Activated T-helper 1 cell treated with anti-CD3 and anti-CD28 coated beads, Interleukin-2, amount 50 U/mL, for 16 hours (primary cell): Measurements from ENCODE around the gene SUN2.
A peak's percentile ranks its signal among the peaks of the same experiment; 100 is the strongest.

Experiments used
- DNase-seq, 2 donors: peaks; one replicate each; pipeline ENCODE4 v3.0.0-alpha.2; 2020; ENCODE audit warnings: low read depth in 1 of 2, low spot score in 1 of 2

The SUN2 gene

DNA sequence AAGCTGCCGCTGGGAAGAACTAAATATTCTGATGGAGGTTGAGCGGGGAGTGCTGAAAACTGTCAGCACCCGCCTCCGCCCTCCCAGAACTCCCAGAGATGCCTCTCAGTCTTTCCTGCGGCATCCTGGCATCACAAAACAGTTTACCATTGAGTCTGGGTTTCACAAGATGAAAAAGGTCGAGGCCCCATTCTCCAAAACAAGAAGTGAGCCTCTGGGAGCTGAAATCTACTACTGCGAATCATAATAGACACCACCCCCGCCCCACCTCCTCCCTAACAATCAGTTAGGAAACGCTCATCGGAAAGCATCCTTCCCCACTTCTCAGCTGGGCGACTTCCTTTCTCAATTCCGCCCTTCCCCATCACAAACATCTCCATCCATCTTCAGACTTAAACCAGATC is 1.0 kb downstream of the SUN2 start:
- no peak for DNase-seq

GRCh38 chr22:38753948-38754750 is 1.6 kb downstream of the SUN2 start:
- DNase-seq = no peak

DNA sequence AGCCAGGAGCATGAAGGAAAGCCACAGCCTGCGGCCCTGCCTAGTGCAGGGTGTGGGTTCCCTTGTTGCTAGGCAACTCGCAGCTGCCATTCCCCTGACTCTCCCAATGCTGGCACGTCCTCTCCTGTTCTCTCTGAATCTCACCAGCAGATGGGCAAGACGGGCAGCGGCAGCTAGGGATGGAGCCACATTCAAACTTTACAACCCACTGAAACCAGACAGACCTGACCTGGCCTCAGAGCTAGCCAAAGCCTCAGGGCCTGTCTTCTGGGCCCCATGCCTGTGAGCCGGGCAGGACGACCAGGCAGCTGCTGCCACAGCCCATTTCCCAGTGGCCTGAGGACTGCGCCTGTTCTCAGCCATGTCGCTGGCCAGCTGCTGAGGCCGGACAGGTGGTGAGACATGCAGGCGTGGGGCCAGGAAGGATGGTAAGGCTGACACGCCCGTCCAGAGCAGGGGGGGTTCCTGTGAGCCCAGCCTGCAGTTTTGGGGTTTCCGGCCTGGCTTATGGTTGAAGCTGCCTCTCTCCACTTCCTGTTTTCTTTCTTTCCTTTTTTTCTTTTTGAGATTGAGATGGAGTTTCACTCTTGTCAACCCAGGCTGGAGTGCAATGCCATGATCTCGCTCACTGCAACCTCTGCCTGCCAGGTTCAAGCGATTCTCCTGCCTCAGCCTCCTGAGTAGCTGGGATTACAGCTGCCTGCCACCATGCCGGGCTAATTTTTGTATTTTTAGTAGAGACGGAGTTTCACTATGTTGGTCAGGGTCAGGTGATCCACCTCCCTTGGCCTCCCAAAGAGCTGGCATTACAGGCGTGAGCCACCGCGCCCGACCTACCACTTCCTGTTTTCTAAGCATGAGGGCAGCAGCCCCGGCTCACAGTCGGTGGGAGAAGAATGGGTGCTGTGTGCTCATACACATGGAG is 4.1 kb downstream of the SUN2 start:
- DNase-seq = peak; percentile 56 to 61

DNA sequence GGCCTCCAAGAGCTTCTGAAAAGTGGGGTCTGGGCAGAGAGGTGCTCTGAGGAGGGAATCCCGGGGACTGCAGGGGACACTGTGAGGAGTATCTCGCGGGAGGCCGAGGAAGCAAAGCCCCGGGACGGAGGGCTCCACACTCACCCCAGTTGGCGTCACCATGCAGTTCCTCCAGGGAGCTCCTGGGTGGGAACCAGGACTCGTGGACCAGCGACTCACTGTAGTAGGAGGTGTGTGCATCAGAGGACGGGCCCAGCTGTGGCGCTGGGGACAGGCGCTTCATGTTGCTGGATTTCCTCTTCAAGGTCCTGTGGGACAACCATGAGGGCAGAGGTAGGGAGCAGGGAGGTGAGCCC is 4.8 kb downstream of the SUN2 start:
- DNase-seq = no peak

GRCh38 chr22:38750638-38751037 is 5.2 kb downstream of the SUN2 start:
- DNase-seq = no peak

- no peak for DNase-seq
These were observed 5.7 kb downstream of the SUN2 start for GRCh38 chr22:38750104-38750503.

GRCh38 chr22:38748487-38749136 is 7.2 kb downstream of the SUN2 start:
- no peak for DNase-seq

DNA sequence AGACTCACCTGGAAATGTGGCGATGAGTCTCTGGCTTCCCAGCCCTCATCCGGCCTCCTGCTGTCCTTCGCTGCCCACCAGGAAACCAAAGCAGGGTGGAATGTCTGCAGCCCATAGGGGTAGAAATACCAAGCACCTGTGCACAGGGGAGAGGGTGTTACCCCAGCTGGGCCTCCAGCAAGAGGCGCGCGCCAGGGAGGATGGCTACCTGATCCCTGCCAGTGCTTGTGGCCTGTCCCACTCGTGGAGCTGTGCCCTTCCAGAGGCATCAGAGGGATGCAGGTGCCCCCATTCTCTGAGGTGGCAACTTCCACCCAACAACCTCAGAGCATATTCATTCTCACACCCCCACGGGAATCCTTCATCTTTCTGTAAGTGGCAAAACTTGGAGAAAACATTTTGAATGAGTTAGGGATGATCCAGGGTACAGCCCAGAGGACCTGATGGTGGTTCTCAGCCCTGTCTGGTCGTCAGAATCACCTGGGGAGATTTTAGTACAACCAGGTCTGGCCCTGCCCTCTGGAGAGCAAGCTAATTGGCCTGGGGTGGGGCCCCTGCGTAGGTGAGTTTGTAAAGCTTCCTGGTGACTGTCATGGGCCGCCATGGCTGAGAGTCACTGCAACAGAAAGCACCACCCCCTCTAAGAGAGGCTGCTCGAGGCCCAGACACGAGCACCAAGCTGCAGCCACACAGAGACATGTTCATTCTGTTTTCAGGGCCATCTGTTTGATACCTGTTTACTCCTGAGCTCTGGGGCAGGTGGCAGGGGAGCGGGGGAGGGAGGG is 9.9 kb downstream of the SUN2 start:
- no peak for DNase-seq

GRCh38 chr22:38744981-38745380 is 10.8 kb downstream of the SUN2 start:
- DNase-seq = no peak

DNA sequence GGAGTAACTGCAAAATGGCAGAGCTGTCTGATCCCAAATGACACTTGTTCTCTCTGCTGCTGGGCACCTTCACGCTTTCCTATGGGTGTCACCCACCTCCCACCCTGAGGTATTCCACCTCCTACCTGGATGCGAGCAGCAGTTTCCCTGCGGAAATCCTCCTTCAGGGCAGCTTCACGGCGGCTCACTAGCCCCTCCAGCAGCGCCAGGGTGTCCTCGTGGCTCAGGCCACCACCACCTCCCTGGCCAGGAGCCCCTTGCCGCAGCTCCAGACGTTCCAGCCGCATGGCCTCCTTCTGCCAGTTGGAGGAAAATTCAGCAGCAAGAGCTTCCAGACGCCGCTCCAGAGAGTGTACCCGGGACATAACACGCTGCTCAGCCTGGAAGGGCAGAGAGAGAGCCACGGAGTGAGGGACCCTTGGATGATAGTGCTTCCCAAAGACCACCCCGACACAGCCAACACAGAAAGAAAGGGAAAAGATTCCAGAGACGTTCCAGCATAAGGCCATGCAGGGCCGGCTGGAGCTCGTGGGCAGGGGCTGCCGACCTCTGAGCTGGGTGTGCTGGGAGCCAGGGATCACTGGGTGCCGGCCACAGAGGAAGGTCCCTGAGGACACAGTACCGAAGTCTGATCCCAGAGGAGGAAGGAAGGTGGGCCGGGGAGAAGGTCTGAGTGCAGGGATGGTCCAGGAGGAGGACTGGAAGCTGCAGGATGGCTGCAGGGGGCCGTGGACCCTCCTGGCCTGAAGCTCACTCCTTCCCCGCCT is 13.4 kb downstream of the SUN2 start:
- no peak for DNase-seq

DNA sequence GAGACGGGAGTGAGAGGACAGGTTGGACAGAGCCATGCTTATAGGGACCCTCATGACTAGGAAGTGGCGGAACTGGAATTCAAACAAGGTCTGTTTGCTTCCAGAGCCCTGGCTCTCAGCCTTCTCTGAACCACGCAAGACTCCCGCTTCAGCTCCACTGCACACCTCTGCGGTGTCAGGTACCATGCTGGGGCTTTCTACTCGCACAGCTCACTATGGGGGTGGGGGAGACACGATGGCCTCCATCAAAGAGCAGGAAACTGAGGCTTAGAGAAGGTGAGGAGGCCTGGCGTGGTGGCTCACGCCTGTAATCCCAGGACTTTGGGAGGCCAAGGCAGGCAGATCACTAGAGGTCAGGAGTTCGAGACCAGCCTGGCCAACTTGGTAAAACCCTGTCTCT is 14.2 kb downstream of the SUN2 start:
- no peak for DNase-seq

DNA sequence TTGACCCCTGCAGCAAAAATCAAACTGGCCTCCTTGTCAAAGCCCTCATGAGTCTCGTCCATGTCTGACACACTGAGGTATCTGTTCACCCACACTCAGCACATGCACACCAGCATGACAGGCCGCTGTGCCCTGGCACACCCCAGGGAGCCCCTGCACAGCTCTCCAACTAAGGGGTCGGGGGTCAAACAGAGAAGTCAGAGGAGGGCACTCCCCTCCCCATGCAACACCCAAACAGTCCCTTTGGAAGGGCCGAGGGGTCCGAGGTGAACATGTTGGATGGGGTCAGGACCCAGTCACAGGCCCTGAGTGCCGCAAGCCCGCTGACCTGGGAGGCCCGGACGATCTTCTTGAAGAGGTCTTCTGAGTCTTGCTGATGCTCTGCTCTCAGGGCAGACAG is 14.6 kb downstream of the SUN2 start:
- no peak for DNase-seq

- no peak for DNase-seq
These were observed 15.0 kb downstream of the SUN2 start for GRCh38 chr22:38740754-38741153.

DNA sequence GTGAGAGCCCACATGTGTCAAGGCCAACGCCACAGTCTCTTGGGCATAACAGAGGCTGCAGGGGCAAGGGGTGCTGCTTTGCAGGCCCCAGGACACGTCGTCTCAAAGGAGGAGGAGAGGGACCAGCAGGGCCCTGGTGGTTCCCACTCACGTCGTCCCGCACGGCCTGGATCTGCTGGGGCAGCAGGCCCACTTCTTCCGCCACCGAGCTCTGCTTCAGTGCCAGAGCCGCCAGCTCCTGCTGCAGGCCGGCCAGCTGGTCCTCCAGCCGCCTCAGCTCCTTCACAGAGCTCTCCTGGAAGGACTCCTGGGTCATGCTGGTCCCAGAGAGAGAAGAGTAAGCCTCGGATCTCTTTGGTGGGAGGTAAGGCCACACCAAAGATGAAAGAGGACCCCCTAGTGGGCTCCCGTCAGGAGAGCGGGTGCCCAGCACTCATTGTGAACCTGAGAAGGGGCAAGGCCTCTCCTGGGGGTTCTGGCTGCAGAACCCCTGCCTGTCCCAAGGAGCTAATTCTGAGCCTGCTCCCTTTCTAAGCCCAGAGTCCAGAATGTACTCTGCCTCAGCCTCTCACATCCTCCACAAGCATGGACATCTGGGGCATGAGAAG is 15.6 kb downstream of the SUN2 start:
- no peak for DNase-seq

GRCh38 chr22:38739300-38740055 is 16.3 kb downstream of the SUN2 start:
- DNase-seq = no peak

DNA sequence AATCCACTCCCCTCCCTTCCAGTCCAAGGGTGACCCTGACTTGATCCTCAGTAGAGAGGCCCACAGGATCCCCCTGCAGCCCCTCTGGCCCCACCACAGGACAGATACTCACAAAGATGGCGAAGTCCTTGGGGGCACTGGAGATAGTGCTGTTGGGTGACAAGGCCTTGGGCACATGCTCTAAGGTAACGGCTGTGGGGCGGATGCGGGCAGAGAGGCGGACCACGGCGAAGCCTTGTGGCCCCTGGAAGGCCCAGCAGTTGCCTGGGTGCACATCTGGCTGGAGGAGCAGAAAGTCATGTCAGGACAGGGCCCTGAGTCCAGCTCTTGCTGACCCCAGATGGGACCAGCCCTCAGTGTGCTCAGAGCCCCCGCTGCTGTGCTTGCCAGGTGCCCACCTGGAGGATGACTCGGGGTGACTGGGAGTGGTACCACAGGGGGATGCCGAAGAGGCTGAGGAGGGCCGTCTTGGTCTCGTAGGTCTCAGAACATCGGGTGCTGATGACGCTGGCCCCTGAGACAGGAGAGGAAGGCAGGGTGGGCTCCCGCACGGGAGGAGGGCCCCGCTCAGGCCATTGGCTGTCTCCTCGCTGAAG is 17.2 kb downstream of the SUN2 start:
- no peak for DNase-seq

DNA sequence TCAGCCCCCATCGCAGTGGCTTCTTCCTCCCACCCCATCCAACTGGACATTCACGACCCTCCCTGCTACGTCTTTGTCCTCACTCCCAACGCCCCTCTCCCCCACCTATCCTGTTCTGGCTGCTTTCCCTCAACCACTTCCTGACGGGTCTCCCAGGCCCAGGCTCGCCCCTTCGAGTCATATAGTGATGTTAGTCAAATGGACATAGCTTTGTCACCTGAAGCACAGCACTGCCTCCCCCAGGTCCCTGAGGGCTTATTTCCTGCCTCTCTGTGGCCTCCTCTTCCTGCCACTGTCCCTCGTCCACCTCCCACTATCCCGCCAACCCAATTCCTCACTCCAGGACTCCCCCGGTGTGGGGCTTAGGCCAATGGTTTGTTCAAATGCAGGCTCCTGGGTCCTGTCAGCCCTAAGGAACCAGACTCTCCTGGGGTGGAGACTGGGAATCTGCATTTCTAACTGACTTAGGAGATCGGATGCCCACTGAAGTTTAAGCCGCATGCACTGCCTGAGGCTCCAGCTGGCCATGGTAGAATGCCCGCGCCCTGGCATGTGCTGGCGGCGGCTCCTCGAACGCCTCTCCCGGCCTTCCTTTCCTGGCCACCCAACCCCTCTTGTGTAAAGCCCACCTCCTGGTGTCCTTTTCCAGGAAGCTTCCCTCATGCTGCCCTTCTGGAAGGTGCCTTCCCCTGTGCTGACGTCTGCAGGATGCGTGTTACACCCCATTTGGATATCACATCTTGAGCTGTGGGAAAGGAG is 18.3 kb downstream of the SUN2 start:
- DNase-seq = no peak

- DNase-seq = no peak
These were observed 19.6 kb downstream of the SUN2 start for GRCh38 chr22:38736257-38736570.
